Left ventricle myocardium inferior (tissue), 1 donor: Measurements from ENCODE around the gene RNLS. TPM values are rescaled to one million over a fixed set of nuclear protein-coding genes. Genes with fewer than 3 reads are reported as not detected.

Experiments
- DNase-seq: peaks from one replicate; pipeline ENCODE4 v3.0.0-alpha.2; 2020
- H3K27ac ChIP-seq: fragments of 200-600 bp; replicated peaks from 2 replicates; pipeline ENCODE4 v1.8.0; 2021
- H3K27me3 ChIP-seq: fragments of 200-600 bp; 2 replicates; pipeline ENCODE4 v1.8.0; 2021; ENCODE audit warnings: low read depth
- H3K36me3 ChIP-seq: fragments of 200-600 bp; 2 replicates; pipeline ENCODE4 v1.8.0; 2021
- H3K4me1 ChIP-seq: fragments of 200-600 bp; 2 replicates; pipeline ENCODE4 v1.8.0; 2021
- H3K4me3 ChIP-seq: fragments of 200-600 bp; 2 replicates; pipeline ENCODE4 v1.8.0; 2021; ENCODE audit warnings: mild to moderate bottlenecking, moderate library complexity
- H3K9me3 ChIP-seq: fragments of 200-600 bp; replicated peaks from 2 replicates; pipeline ENCODE4 v1.8.0; 2021
- CTCF ChIP-seq: fragments of 200-600 bp; IDR thresholded peaks from 2 replicates; pipeline ENCODE4 v1.8.0; 2021; ENCODE audit warnings: antibody characterized with exemption, mild to moderate bottlenecking, borderline replicate concordance
- intact Hi-C: fragments of 100-400 bp; cut with micrococcal nuclease; formaldehyde crosslinking; loops from one replicate; pipeline ENCODE4 v1.11.0; 2022
- total RNA-seq: library from RNA; stranded (reverse); fragmentation: NEBNext Ultra II Directional; extraction: Animal tissue kit (Norgen Biotek cat#: 25700); gene quantifications from one replicate; pipeline ENCODE4 v1.2.1, GENCODE V29; 2021
- donor health status: DM: no; HTN: yes; CAD: no; lungs with severe emphysema.

RNLS gene
- total RNA-seq, 1 donor from 2014 or later = 14.3 TPM

DNA sequence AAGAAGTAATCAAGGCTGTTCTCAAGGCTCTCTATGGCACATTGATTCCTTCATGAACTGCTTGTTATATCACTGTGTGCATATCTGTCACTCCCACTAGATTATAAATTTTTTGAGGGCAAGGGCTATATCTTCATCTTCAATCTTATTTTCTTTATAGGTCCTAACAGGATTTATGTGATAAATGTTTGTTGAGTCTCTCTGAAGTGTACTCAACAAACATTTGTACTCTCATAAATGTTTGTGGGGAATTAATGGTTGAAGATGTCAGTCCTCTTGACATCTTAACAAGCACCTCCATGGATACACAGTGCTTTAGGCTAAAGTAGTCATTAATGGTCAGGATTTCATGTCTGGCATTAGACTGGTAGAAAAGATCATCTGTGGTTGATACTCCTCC is 143.2 kb downstream of the RNLS start:
- no peak for TF ChIP-seq CTCF
- intact Hi-C loops = no loop called here
- peaks cover 7% of the 10 kb centered on the region for H3K4me1 ChIP-seq
- no peaks in the 10 kb centered on the region for H3K27me3 ChIP-seq
- H3K4me3 ChIP-seq = no peak overlapping the region
- peaks cover 6% of the 10 kb centered on the region for H3K9me3 ChIP-seq
- no peak for DNase-seq
- no peak overlapping the region for H3K27ac ChIP-seq
- no peaks in the 10 kb centered on the region for H3K36me3 ChIP-seq

DNA sequence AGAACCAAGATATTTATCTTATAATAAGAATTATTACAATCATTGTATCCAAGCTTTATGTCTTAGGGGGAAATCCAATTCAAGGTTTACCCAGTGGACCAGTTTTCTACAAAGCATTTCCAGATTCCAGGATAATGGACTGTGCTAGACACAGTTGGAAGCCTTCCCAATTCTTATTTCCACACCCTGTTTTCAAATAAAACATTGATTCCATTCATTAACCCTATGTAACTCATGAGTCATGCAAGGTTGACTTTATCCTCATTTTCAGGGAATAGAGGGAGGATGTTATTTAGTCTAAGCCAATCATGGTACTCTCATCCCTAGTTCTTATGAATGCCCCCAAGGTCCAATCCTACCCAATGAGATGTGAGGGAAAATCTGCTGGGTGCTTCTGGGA is 145.7 kb downstream of the RNLS start:
- Histone ChIP-seq H3K9me3 (peaks cover under 1% of the 10 kb centered on the region), H3K4me3 (no peak overlapping the region), H3K27me3 (no peaks in the 10 kb centered on the region), H3K4me1 (peaks cover 9% of the 10 kb centered on the region), H3K36me3 (no peaks in the 10 kb centered on the region), H3K27ac (no peak overlapping the region)
- DNase-seq = no peak
- TF ChIP-seq CTCF = no peak
- intact Hi-C loops = no loop called here

DNA sequence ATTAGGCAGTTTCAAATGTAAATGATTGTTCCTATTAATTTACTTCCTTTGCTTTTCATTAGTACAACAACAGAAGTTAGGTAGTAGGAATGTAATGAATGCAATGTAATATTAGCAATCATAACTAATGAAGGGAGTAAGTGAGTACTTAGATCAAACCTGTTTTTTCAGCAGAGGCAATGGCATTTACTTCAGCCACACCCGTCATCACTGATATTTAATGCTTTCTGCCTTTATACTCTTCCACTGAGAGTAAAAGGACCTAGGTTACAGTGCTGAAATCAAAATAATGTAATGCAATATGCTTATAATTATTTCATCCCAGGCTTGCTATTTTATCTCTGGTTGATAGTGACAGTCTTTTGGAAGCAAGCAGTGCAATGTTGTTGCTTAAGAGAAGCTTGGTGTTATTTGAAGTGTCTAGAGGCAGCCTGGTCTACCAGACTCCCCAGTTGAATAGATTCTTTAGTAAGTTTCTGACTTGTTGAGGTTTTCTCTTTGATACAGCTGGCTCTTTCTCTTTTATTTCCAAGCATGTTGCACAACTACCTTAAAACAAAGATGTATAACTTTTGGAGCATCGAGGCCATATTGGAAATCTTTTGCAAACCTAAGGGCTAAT is 149.4 kb downstream of the RNLS start:
- TF ChIP-seq CTCF = no peak
- H3K9me3 ChIP-seq = peaks cover 5% of the 10 kb centered on the region
- H3K4me3 ChIP-seq = no peak overlapping the region
- H3K27me3 ChIP-seq = no peaks in the 10 kb centered on the region
- H3K36me3 ChIP-seq = no peaks in the 10 kb centered on the region
- H3K27ac ChIP-seq = no peak overlapping the region
- DNase-seq = no peak
- H3K4me1 ChIP-seq = peaks cover 10% of the 10 kb centered on the region
- intact Hi-C loops = no loop called here

DNA sequence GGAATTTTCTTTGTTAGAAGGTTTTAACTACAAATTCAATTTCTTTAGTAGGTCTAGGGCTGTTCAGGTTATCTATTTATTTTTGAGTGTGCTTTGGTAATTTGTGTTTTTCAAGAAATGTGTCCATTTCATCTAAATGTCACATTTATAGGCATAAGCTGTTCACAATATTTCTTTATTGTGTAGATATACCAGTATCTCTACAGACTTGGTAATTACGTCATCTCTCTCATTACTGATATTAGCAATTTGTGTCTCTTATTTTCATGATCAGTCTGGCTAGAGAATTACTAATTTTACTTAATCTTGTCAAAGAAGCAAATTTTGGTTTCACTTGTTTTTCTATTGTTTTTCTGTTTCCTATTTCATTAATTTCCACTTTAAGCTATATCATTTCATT is 152.0 kb downstream of the RNLS start:
- H3K27ac ChIP-seq = no peak overlapping the region
- H3K9me3 ChIP-seq = peaks cover 5% of the 10 kb centered on the region
- intact Hi-C loops = no loop called here
- no peak for DNase-seq
- no peak overlapping the region for H3K4me3 ChIP-seq
- H3K4me1 ChIP-seq = peaks cover 20% of the 10 kb centered on the region
- no peaks in the 10 kb centered on the region for H3K27me3 ChIP-seq
- no peaks in the 10 kb centered on the region for H3K36me3 ChIP-seq
- TF ChIP-seq CTCF = no peak

DNA sequence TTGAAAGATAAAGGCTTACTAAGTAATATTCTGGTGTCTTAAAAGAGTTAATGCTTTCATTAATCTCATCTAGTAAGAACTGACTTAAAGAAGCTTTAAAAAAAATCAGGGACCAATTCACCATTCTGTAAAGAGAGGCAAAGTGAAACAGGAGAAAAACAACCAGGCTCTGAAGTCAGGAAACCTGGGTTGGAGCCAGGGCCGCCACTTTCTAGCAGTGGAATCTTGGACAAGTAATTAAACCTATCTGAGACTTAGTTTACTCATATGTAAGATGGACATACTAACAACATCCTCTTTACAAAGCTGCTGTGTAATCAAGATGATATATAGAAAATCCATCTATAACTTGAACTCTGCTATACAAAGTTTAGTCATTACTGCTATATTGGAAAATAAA is 154.1 kb downstream of the RNLS start:
- no peak for TF ChIP-seq CTCF
- Histone ChIP-seq H3K4me3 (no peak overlapping the region), H3K4me1 (peaks cover 16% of the 10 kb centered on the region), H3K36me3 (no peaks in the 10 kb centered on the region), H3K9me3 (peaks cover 5% of the 10 kb centered on the region), H3K27me3 (no peaks in the 10 kb centered on the region), H3K27ac (peak overlapping the region; percentile 15)
- intact Hi-C loops = no loop called here
- DNase-seq = no peak
